ENCODE results near the gene TMEM218.

DNA sequence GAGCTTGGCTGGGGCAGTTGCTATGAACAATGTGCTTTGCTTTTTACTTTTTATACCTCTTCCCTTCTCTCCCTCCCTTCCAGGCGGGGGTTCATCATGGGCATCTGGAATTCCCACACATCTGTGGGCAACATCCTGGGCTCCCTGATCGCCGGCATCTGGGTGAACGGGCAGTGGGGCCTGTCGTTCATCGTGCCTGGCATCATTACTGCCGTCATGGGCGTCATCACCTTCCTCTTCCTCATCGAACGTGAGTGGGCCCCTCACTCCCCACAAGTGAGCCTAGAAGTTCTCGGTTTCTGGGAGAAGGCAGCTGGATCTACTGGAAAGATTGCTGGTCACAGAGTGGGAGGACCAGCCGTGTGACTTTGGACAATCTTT lies 30.9 kb downstream of the TMEM218 start:
- no peak for TF ChIP-seq EZH2 (IDR thresholded peaks at IDR 0.05; ENCODE audit: borderline replicate concordance, low read depth, low read length, severe bottlenecking)
- TF ChIP-seq CTCF (IDR thresholded peaks at IDR 0.05; ENCODE audit: borderline replicate concordance, extremely low read depth, low read length, poor library complexity, severe bottlenecking) = no peak
